AG10803 (cell line): ENCODE results near the gene DENND1A.

Experiments used
- DNase-seq: peaks from one replicate; pipeline ENCODE4 v3.0.0; 2010; ENCODE audit warnings: low read depth
- H3K4me3 ChIP-seq: 2 replicates; pipeline ENCODE4 v1.5.1; 2011; ENCODE audit warnings: mild to moderate bottlenecking, low read length, control low read depth
- CTCF ChIP-seq: conservative IDR thresholded peaks from 2 replicates; pipeline ENCODE4 v1.5.1; 2011; ENCODE audit warnings: mild to moderate bottlenecking, low read length, control low read depth, inconsistent platforms

DENND1A gene

GRCh38 chr9:123784518-123784917 lies 145.4 kb downstream of the DENND1A start:
- no peak for TF ChIP-seq CTCF
- DNase-seq = peak; percentile 94
- no peak overlapping the region for H3K4me3 ChIP-seq

- no peak for TF ChIP-seq CTCF
- no peak overlapping the region for H3K4me3 ChIP-seq
- no peak for DNase-seq
Observed at GRCh38 chr9:123778232-123778902, 151.6 kb downstream of the DENND1A start.

- no peak for DNase-seq
- no peak for TF ChIP-seq CTCF
Observed at GRCh38 chr9:123776708-123777537, 153.0 kb downstream of the DENND1A start.

GRCh38 chr9:123775289-123776284 lies 154.3 kb downstream of the DENND1A start:
- H3K4me3 ChIP-seq = no peak overlapping the region
- no peak for DNase-seq
- TF ChIP-seq CTCF = no peak

More at GRCh38 chr9:123776708-123777537, 153.0 kb downstream of the DENND1A start:
- H3K4me3 ChIP-seq = no peak overlapping the region

GRCh38 chr9:123773783-123774182 lies 156.1 kb downstream of the DENND1A start:
- no peak for DNase-seq
- H3K4me3 ChIP-seq = no peak overlapping the region
- TF ChIP-seq CTCF = no peak

GRCh38 chr9:123772967-123773366 lies 157.0 kb downstream of the DENND1A start:
- no peak for DNase-seq
- no peak for TF ChIP-seq CTCF
- H3K4me3 ChIP-seq = no peak overlapping the region
